Colonic mucosa (tissue), 4 donors: ENCODE data around the gene PRL. TPM values are rescaled to one million over a fixed set of nuclear protein-coding genes. Genes with fewer than 3 reads are reported as not detected.

Experiments used
- DNase-seq: peaks from one replicate; pipeline ENCODE4 v3.0.0-alpha.2; 2020
- H3K27ac ChIP-seq: fragments of 200-600 bp; one replicate; pipeline ENCODE4 v1.8.0; 2021
- H3K27me3 ChIP-seq: fragments of 200-600 bp; one replicate; pipeline ENCODE4 v1.8.0; 2021
- H3K36me3 ChIP-seq: fragments of 200-600 bp; one replicate; pipeline ENCODE4 v1.8.0; 2021
- H3K4me1 ChIP-seq: fragments of 200-600 bp; one replicate; pipeline ENCODE4 v1.8.0; 2021; ENCODE audit warnings: mild to moderate bottlenecking
- H3K4me3 ChIP-seq: fragments of 200-600 bp; one replicate; pipeline ENCODE4 v1.8.0; 2021
- H3K9ac ChIP-seq, 2 donors: one replicate each; pipeline ENCODE4 v1.7.0; 2013; ENCODE audit warnings: control low read depth in 2 of 2, low read depth in 2 of 2, low read length in 2 of 2
- H3K9me3 ChIP-seq: fragments of 200-600 bp; one replicate; pipeline ENCODE4 v1.8.0; 2021
- intact Hi-C: fragments of 100-400 bp; cut with DNase I; formaldehyde crosslinking; loops from one replicate; pipeline ENCODE4 v1.14.1; 2022
- total RNA-seq, 2 donors: library from RNA; stranded (reverse); fragmentation: NEBNext Ultra II Directional in 1 of 2; extraction: Animal tissue kit (Norgen Biotek cat#: 25700) in 1 of 2; gene quantifications; one replicate each; pipeline ENCODE4 v1.2.1, GENCODE V29; 2021
- TF ChIP-seq, protein P1 (sequence below): fragments of 200-600 bp; IDR thresholded peaks from one replicate; pipeline ENCODE4 v1.8.0; 2022; ENCODE audit warnings: antibody characterized with exemption, mild to moderate bottlenecking
- donor health status: healthy.
- donor health status: DM: no; HTN: no; CAD: no.
- donor health status: DM: no; HTN: no; CAD: no.

The PRL gene
- total RNA-seq, 2 donors from 2014 or later: not detected

DNA sequence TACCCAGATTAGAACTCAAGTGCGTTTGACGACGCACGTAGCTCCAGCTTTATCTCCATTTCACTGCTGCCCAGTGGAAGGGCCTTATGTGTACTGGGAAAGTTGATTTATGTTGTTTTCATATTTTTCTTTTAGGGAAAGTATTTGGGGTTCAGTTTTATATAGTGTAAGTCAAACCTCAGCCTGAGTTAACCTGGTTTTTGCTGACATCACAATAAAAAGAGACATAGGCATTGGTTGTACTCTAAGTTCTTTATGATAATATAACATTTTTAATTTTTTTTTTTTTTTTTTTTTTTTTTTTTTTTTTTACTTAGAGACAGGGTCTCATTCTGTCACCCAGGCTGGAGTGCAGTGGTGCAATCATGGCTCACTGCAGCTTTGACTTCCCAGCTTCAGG, 34.1 kb upstream of the PRL start:
- no peak overlapping the region for H3K27ac ChIP-seq
- H3K9me3 ChIP-seq: no peaks in the 10 kb centered on the region
- no peak overlapping the region for H3K4me3 ChIP-seq
- intact Hi-C loops: no loop called here
- no peaks in the 10 kb centered on the region for H3K27me3 ChIP-seq
- no peak overlapping the region for H3K9ac ChIP-seq
- DNase-seq: no peak
- H3K36me3 ChIP-seq: no peaks in the 10 kb centered on the region
- TF ChIP-seq, protein P1, sequence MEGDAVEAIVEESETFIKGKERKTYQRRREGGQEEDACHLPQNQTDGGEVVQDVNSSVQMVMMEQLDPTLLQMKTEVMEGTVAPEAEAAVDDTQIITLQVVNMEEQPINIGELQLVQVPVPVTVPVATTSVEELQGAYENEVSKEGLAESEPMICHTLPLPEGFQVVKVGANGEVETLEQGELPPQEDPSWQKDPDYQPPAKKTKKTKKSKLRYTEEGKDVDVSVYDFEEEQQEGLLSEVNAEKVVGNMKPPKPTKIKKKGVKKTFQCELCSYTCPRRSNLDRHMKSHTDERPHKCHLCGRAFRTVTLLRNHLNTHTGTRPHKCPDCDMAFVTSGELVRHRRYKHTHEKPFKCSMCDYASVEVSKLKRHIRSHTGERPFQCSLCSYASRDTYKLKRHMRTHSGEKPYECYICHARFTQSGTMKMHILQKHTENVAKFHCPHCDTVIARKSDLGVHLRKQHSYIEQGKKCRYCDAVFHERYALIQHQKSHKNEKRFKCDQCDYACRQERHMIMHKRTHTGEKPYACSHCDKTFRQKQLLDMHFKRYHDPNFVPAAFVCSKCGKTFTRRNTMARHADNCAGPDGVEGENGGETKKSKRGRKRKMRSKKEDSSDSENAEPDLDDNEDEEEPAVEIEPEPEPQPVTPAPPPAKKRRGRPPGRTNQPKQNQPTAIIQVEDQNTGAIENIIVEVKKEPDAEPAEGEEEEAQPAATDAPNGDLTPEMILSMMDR: no peak
- H3K4me1 ChIP-seq: no peaks in the 10 kb centered on the region

DNA sequence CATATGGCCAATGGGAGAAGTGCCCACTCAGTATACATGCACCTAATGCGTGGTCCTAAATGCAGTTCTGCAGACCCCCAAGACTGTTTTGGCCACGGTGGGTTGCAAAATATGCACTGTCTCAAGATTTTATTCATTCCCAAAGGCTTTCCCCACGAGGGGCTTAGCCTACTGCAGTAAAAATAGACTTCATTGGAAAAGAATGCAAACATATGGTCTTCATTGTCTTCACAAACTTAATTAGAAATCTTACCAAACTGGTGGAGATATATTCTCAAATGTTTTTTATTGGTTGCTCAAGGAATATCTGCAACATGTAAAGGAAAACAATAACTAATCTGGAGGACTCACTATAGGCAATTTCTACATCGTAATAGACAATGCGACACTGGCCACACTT, 31.6 kb upstream of the PRL start:
- Histone ChIP-seq H3K9ac (no peak overlapping the region), H3K36me3 (no peaks in the 10 kb centered on the region), H3K27me3 (no peaks in the 10 kb centered on the region), H3K27ac (no peak overlapping the region), H3K4me1 (no peaks in the 10 kb centered on the region), H3K9me3 (no peaks in the 10 kb centered on the region), H3K4me3 (no peak overlapping the region)
- intact Hi-C loops: no loop called here
- DNase-seq: no peak
- TF ChIP-seq, protein P1: no peak

DNA sequence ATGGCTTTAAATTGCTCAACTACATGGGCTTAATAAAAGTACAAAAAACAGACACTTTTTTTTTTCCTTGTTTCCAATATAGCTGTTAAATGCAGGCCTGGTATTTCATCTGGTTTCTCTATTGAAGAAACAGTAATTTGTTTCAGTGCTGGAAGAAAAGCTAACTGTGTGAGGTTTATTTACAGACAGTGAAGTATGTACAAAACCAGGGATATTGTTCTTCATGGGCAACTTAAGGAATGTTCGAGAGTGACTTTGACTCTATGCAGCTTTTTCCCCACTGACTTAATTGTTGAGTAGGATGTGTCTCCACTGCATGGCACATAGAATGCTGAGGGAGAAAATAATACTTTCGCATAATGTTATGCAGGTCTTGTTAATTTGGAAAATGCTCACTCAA, 31.0 kb upstream of the PRL start:
- intact Hi-C loops: no loop called here
- no peak for DNase-seq
- H3K4me3 ChIP-seq: no peak overlapping the region
- no peaks in the 10 kb centered on the region for H3K9me3 ChIP-seq
- H3K27ac ChIP-seq: no peak overlapping the region
- TF ChIP-seq, protein P1: no peak
- H3K27me3 ChIP-seq: no peaks in the 10 kb centered on the region
- H3K9ac ChIP-seq: no peak overlapping the region
- H3K4me1 ChIP-seq: no peaks in the 10 kb centered on the region
- H3K36me3 ChIP-seq: no peaks in the 10 kb centered on the region

DNA sequence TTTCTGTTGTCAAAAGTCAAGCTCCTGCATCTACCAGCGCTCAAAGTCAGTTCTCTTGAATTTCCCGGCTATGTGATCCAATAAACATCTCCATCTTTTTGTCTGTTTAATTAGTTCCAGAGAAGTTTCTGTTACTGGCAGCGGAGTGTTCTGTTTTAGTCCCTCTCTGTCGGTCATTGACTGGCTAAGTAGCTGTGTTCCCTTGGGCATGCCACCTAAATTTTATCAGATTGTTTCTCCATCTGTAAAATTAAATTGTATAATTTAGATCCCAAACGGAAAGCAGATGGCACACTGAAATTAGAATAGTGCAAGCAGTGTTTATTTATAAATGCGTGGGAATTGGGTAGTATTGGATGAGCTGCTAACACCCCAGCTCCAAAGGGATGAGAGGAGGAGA, 29.7 kb upstream of the PRL start:
- TF ChIP-seq, protein P1: no peak
- Histone ChIP-seq H3K27me3 (no peaks in the 10 kb centered on the region), H3K27ac (no peak overlapping the region), H3K4me3 (no peak overlapping the region), H3K9me3 (no peaks in the 10 kb centered on the region), H3K36me3 (no peaks in the 10 kb centered on the region), H3K4me1 (no peaks in the 10 kb centered on the region), H3K9ac (no peak overlapping the region)
- no peak for DNase-seq
- intact Hi-C loops: no loop called here

DNA sequence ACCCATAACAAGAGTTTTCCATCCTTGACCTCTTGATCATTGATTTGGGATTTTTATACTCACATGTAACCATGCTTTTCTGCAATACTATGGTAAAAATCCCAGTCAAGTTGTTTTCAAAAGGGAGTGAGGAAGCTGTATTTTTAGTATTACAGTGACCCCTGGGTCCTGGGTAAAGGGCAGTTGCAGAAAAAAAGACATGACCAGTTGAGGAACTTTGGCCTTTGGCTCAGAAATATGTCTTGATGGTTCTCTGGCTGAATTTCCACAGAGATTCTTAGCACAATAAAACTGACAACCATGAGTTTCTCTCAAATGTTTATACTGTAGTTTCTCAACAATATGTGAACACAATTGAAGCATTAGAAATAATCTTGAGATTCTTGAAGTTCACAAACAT, 28.6 kb upstream of the PRL start:
- no peak for DNase-seq
- no peaks in the 10 kb centered on the region for H3K9me3 ChIP-seq
- TF ChIP-seq, protein P1: no peak
- no peak overlapping the region for H3K27ac ChIP-seq
- H3K4me3 ChIP-seq: no peak overlapping the region
- H3K36me3 ChIP-seq: no peaks in the 10 kb centered on the region
- no peak overlapping the region for H3K9ac ChIP-seq
- no peaks in the 10 kb centered on the region for H3K4me1 ChIP-seq
- H3K27me3 ChIP-seq: no peaks in the 10 kb centered on the region
- intact Hi-C loops: no loop called here

DNA sequence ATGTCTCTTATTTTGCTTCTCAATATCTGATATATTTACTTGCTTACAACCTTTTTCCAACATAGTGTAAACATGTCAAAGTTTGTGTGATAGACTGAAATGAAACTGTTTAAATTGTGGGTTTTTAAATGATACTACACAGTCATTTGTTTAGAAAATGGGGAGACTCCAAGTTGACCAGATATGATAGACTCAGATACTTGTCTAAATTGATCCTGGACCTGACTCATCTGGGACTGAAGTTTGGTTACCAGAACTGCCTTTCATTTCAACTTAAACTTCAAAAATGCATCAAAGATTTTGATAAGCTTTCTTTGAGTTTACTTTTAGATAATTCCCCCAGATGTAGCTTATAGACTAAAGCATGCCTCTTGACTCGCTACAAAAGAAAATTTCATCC, 27.0 kb upstream of the PRL start:
- no peak overlapping the region for H3K27ac ChIP-seq
- no peak overlapping the region for H3K4me3 ChIP-seq
- H3K9ac ChIP-seq: no peak overlapping the region
- intact Hi-C loops: no loop called here
- DNase-seq: no peak
- H3K27me3 ChIP-seq: no peaks in the 10 kb centered on the region
- no peaks in the 10 kb centered on the region for H3K9me3 ChIP-seq
- TF ChIP-seq, protein P1: no peak
- no peaks in the 10 kb centered on the region for H3K36me3 ChIP-seq
- no peaks in the 10 kb centered on the region for H3K4me1 ChIP-seq
